Panc1 (cell line): ENCODE data around the gene SPATA17.

ENCODE experiments used
- CTCF ChIP-seq: fragments of 450-650 bp; IDR thresholded peaks from 2 replicates; pipeline ENCODE4 v1.5.1; 2017; ENCODE audit warnings: mild to moderate bottlenecking
- POLR2AphosphoS5 ChIP-seq: IDR thresholded peaks from 2 replicates; pipeline ENCODE4 v1.6.1; 2012; ENCODE audit warnings: mild to moderate bottlenecking, low read depth, low read length, moderate library complexity
- REST ChIP-seq, 2 experiments: IDR thresholded peaks; 2 replicates each; pipeline ENCODE4 v1.6.1; 2011 to 2012; ENCODE audit warnings: low read depth in 2 of 2, control low read depth in 1 of 2, low read length in 1 of 2, mild to moderate bottlenecking in 1 of 2, moderate library complexity in 1 of 2; ENCODE audit not compliant: insufficient read depth in 1 of 2

GRCh38 chr1:217846733-217847132 lies 215.6 kb downstream of the SPATA17 start:
- no peak for TF ChIP-seq CTCF
- TF ChIP-seq POLR2AphosphoS5 = no peak
- TF ChIP-seq REST (IDR thresholded peaks at IDR 0.05; ENCODE audit: insufficient read depth in 1 of 2, low read depth in 2 of 2, low read length in 1 of 2) = no peak
